Left renal pelvis (tissue), 4 donors: Measurements from ENCODE around the gene SWI5. TPM values are rescaled to one million over a fixed set of nuclear protein-coding genes. Genes with fewer than 3 reads are reported as not detected.
A peak's percentile ranks its signal among the peaks of the same experiment; 100 is the strongest.

Experiments used
- DNase-seq, 4 donors: peaks; one replicate each; pipeline ENCODE4 v3.0.0-alpha.2; 2013; ENCODE audit warnings: low read depth in 4 of 4, low spot score in 3 of 4
- polyA plus RNA-seq, 4 donors: library from polyadenylated mRNA; unstranded; fragments of 120-200 nt; gene quantifications; one replicate each; pipeline ENCODE4 v1.2.1, GENCODE V29; 2013; ENCODE audit not compliant: insufficient read length in 4 of 4

Gene SWI5
- polyA plus RNA-seq, 4 donors, result 24.7 to 35.7 (median 31.1) TPM

DNA sequence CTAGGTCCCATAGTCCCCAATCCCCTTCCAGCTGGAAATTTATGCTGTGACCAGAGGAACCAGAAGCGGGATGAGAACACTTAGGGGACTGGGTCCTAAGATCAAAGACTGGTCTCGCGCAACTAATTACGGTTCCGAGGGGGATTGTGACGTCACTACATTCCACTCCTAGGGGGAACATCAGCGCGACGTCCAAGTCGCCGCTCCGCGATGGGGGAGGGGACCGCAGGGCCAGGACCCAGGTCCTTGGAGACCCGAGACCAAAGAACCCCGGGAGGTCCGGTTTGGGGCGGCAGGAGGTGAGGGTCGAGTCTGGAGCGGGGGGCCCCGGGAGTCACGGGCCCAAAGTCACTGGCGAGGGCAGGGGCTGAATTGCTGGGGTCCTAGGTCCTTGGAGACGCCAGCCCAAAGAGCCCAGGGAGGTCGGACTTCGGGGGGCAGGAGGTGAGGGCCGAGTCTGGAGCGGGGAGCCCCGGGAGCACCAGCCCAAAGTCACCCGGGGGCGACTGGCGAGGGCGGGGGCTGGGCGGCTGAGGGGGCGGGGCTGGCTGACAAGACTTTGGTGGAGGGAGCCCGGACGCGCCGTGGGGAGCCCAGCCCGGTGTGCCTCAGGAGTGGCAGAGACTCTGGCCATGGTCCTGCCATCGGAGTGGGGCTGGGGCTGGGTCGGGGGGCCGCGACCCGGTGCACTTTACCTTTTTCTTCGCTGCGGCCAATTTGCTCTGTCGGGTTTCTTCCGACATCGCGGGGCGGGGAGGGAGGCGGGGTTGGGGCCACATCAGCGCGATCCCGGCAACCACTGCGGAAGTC is 673 bp upstream of the SWI5 start, which contains the start of gene GOLGA2:
TSS of gene GOLGA2 (minus strand) at position 810 of the 810 bp plus-strand sequence. CDS start at position 779, 31 bp downstream.
- peak in 1 of 4 donors; percentile 51 for DNase-seq

DNA sequence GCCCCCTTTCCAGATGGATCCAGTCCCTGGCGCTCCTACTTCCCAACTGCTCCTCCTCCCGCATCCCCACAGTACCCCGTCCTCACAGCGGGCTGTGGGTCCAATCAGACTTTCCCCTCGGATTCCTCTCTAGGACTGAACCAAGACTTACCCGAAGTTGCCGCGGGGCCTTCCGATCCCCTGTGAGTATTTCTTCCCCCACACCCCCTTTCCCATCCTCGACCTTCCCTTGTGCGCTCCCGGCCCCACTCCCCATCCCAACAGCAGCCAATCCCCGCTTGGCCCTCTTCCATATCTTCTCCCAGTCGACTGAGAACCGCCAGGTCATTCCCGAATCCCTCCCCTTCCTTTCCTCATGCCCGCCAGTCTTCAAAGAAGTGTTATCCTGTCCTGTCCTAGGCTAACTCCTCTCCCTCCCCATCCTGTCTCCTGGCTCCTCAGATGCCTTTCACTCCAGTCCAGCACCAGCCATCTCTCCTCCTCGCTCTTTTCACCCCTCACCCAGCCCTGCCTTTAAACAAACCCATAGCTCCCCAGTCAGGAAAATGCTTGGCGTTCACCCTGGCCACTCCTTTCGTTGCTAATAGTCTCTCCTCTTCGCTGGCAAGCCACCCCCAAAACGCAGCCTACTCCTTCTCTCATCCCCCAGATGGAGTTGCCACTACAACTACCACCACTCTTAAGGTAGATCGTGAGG is 646 bp downstream of the SWI5 start:
- peak in 1 of 4 donors; percentile 20 for DNase-seq

DNA sequence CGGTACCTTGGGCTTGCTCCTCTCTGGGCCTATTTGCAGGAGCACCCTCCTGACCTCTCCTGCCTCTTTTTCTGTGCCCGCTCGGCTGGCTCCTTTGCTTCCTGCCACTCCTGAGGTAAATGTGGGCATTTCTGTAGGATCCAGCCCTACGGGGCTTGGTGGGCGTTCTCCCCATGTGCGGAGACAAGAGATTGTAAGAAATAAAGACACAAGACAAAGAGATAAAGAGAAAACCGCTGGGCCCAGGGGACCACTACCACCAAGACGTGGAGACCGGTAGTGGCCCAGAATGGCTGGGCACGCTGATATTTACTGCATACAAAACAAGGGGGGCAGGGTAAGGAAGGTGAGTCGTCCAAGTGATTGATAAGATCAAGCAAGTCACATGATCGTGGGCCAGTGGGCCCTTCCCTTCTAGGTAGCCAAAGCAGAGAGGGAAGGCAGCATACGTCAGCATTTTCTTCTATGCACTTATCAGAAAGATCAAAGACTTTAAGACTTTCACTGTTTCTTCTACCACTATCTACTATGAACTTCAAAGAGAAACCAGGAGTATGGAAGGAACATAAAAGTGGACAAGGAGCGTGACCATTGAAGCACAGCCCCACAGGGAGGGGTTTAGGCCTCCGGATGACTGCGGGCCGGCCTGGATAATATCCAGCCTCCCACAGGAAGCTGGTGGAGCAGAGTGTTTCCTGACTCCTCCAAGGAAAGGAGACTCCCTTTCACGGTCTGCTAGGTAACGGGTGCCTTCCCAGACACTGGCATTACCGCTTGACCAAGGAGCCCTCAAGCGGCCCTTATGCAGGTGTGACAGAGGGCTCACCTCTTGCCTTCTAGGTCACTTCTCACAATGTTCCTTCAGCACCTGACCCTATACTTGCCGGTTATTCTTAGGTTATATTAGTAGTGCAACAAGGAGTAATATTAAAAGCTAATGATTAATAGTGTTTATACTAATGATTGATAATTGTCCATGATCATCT is 3.3 kb downstream of the SWI5 start:
- peak in 1 of 4 donors; percentile 20 for DNase-seq

DNA sequence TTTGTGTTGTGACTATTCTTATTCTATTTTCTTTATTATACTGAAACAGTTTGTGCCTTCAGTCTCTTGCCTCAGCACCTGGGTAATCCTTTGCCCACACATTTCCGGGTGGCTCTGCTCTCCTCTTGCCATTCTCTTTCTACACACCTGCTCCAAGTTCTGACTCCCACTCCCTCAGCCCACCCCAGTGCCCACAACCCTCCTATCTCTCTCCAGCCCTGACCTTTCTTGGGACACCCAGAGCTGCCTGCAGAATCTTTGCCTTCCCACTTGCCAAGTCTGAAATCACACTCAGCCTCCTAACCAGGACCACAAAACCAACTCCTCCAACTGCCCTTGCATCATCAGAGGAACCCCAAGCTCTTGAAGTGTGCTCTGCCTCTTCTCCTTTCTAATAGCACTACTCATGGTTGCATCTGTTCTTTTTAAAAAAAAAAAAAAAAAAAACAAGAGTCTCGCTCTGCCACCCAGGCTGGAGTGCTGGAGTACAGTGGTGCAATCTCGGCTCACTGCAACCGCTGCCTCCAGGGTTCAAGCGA is 4.1 kb downstream of the SWI5 start:
- no peak for DNase-seq

DNA sequence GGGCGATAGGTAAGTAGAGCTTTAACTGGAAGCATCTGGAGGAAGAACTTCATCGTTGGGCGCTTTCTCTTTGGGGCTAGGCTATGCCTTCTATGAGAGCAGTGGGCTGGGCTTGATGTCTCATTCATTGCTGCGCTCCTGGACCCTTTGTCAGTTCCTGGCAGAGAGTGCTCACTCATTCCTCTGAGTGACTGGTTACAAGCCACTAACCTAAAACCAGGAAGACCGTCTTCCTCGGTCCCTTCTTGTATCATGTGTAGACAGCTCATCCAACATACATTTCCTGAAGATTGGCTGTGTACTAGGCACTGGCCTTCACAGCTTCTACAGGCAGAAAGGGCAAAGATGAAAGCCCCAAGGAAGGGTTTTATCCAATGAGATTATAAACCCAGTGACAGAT is 6.4 kb downstream of the SWI5 start:
- no peak for DNase-seq

DNA sequence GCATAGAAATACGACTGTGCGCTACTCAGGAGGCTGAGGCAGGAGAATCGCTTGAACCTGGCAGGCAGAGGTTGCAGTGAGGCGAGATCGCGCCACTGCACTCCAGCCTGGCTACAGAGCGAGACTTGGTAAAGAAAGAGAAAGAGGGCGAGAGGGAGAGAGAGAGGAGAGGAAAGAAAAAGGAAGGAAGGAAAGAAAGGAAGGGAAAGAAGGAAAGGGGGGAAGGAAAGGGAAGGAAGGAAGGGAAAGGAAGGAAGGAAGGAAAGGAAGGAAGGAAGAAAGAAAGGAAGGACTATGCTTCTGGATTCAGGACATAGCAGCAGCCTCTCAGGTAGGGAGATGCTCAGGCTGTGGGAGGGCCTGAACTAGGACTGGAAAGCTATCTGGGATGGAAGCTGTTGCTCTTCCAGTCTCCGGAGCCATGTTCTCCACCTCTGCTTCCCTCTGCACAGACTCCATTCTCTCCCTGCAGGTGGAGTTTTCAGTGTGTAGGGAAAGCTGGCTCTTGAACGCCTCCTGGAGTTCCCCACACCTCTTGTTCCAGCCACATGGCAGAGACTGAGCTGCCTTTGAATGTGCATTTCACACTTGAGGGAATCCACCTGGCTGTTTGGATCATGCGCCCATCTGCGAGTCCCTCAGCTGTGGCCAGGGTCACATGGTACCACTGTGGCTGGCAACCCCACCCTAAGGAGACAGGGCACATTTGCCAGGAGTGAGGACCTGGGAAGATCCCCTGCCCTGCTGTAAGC is 9.1 kb downstream of the SWI5 start:
- DNase-seq, result no peak

DNA sequence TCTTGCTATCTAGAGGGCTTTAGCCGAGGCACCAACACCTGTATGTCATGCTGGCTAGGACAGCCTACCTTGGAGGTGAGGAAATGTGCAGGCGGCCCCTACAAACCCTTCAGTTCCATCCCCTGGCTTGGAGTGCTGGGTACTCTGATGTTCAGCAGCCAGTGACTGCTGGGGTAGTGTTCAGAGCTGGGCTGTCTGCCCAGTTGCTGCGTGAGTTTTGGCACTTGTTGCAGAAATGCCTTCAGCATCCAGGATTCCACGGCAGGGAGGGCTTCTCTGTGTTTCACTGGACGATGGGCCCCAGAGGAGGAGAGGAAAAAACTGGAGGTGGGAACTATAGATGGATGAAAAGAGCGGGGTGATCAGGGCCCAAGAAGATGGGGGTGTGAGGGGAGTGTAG is 10.4 kb downstream of the SWI5 start:
- DNase-seq, result no peak

DNA sequence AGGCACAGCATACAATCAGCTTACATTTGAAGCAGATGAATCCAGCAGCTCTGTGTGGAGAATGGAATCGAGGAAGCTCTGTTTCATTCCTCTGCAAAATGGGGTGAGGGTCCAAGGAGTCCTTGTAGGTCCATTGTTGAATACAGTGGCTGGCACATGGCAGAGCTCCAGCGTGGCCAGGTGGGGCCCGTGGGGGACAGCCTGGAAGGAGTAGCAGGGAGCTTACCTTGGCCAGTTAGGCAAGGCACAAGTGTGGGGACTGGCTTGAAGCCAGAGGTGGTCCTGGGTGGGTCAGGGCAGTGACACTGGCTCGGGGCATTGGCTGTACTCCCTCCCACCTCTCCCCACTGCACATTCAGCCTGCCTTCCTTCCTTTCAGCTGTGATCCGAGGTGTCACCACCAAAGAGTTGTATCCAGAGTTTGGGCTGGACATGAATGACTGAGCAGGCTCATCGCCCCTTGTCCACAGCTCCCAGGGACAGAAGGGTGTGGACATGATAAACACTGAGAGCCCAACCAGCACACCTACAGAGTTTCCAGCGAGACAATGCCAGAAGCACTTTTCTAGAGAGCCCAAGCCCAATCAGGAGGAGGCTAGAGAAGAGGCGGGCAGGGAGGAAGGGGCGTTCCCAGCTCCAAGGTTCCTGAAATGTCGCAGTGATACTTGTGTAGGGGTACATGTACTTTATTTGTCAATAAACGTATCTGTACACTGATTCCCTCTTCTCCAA is 12.4 kb downstream of the SWI5 start:
- no peak for DNase-seq

DNA sequence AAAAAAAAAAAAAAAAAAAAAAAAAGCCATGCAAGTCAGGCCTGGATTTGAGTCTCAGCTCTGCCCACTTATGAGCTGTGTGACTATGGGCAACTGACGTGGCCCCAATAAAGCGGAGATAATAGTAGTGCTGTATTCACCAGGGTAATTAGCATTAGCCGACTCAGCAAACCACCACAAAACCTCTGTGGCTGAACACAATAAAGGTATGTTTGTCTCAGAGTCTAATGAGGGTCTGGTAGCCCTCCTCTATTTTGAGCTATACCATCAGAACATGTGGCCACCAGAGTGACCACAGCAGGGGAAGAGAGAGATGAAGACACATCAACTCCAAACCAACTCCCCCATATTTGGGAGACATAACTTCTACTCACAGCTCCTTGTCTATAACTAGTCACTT is 15.9 kb downstream of the SWI5 start:
- no peak for DNase-seq

DNA sequence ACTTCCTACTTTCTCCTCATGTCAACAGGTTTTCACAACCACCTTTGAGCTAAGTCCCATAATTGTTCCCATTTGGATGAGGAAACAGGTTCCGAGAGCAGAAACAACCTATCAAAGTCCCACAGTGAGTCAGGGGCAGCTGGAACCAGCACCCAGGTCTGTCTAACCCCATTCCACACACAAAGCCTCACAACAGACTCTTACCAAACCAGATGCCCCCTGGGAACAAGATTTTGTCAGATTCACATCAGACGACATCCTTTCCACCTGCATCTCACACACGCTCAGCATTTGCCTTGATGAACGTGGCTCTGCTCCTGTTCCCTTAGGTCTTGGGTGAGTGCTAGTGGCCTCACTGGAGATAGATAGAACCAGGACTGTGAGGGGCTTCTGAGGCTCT is 17.0 kb downstream of the SWI5 start:
- no peak for DNase-seq

DNA sequence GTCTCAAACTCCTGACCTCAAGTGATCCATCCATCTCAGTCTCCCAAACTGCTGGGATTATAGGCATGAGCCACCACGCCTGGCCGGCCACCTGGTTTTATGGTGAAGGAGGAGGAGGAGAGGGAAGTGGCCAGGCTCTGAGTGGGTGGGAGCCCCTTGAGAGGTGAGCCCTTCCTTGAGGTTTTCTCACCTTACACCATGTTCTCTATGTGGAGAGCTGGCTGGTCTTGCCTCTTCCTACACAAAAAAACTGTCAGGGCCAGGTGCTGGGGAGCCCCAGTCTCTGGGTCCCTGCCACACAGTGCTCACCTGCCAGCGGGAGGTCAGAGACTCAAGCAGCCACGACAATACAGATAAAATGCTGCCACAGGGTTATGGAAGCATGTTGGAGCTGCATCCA is 18.1 kb downstream of the SWI5 start:
- DNase-seq, result no peak

DNA sequence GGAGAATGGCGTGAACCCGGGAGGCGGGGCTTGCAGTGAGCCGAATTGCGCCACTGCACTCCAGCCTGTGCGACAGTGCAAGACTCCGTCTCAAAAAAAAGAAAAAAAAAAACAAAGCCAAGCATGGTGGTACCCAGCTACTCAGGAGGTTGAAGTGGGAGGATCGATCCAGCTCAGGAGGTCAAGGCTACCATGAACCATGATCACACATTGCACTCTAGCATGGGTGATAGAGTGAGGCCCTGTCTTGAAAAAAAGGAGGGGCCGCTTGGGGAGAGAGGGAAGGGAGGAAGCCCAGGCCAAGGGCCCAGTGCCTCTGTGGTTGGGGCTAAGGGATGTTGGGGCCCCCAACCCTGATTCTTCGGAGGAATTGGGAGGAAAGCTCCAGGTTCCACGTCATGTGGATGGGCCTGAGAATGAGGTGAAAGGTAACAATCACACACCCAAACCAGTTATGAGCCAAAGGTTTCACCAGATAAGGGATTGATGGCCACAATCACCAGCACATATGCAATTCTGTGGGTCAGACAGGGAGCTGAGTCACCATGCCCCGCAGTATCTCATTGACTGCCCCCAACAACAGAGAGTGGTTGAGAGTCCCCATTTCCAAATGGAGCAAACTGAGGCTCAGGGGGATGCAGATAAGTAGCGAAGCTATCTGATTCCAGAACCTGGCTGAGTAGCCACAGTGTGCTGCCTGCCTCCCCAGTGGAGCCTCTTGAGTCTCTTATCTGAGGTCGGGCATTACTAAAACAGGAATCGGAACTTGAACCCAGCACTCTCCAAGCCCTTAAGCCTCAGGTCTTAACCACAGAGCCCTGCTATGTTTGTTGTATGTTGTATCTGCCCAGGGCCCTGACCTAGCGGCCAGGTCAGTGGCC is 20.5 kb downstream of the SWI5 start:
- DNase-seq, result no peak

DNA sequence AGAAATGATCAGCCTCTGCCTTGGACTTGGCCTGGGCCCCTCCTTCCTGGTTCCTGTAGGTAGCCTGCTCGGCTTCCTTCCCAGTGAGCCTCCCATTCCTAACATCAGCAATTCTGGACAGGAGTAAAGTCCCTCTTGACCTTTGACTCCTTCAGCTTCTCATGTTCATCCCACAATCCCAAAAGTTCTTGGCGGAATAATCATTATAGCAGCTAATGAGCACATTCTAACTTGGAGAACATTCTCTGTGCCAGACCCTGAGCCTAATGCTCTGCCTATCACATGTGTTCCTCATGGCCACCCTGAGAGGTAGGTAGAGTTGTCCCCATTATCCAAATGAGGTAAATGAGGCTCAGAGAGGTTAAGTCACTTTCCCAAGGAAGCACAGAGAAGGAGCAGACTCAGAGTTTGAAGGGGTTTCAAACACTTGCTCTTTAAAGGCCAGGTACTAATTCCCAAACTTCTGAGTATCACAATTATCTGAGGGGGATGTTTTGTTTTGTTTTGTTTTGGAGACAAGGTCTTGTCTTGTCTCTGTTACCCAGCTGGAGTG is 21.2 kb downstream of the SWI5 start:
- no peak for DNase-seq

DNA sequence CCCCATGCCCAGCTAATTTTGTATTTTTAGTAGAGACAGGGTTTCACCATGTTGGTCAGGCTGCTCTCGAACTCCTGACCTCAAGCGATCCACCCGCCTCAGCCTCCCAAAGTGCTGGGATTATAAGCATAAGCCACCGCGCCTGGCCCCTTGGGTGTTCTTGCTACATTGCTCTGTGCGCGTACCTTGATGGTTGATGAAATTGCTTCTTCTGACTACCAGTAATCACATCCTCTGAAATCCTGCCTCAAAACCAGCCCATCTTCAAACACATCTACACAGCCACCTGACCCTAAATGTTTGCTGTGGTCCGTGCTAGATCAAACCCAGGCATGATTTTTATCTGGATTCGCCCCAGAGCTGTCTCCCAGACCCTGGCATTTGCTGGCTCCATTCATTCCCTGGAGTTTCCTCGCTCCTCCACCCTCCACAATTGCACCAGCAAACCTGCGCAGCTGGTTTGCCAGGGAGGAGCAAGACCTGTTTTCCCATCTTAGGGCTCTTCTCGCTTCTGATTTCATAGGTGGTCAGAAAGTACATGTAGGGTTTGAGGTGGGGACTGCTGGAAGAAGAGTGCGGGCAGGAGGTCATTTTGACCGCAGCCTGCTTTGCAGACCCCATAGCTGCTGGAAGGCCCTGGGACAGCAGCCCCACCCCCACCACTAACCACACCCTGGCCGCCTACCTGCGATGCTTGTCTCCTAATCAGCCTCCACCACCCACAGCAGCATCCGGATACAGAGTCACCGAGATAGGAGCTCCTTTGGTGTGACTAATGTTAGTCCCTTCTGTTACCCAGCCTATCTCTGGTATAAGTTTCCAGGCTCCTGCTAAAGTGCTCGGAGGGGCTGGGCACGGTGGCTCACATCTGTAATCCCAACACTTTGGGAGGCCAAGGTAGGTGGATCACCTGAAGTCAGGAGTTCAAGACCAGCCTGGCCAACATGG is 22.7 kb downstream of the SWI5 start:
- no peak for DNase-seq

DNA sequence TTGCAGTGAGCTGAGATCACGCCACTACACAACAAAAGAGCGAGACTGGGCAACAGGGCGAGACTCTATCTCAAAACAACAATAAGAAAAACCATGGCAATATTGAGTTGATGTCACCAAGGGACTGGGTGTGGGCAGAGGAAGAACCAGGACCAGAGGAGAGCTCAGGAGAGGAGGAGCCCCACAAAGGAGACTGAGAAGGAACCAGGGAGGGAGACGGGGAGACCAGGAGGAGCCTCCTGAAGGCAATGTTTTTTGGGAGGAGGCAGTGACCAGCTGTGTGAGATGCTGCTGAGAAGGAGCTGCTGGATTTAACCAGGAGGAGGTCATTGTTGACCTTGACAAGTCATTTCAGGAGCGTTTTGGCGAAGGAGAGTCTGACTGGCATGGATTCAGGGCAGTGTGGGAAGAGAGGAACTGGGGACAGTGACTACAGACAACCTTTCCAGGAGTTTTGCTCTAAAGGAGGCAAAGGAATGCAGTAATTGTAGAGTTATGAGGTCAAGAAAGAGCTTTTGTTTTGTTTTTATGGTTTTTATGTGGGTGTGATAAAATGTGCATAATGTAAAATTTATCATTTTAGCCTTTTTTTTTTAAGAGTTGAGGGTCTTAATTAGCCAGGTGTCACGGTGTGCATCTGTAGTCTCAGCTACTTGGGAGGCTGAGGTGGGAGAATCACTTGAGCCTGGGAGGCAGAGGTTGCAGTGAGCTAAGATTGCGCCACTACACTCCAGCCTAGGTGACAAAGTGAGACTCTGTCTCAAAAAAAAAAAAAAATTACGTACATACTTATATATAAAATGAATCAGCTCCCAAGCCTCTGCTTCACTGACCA is 28.3 kb downstream of the SWI5 start:
- DNase-seq, result no peak

DNA sequence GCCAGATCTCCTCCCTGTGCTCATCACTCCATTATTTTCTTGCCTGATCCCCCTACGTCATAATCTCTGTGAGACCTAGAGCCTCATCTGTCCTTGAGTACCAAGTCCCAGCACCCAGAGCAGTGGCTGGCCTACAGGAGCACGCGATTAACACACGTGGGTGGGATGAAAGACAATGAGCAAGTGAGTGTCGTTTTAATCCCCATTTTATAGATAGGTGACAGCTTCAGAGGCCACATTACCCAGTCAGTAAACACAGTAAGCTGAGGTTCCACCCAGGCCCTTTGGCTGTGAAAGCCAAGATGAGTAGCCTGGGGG is 28.9 kb downstream of the SWI5 start:
- DNase-seq, result no peak
